T-helper 17 cell (primary cell): ENCODE data around the gene TESMIN. TPM values are rescaled to one million over a fixed set of nuclear protein-coding genes. Genes with fewer than 3 reads are reported as not detected.

Source experiments
- ATAC-seq: fragments of 150-1000 bp; cut with Tn5 transposase; 2 replicates; pipeline ENCODE4 v1.10.0; 2021; ENCODE audit warnings: mild to moderate bottlenecking, moderate library complexity
- DNase-seq, 3 donors: peaks; one replicate each; pipeline versions ENCODE4 v3.0.0 to v3.0.0-alpha.2; 2020 to 2021
- H3K9me3 ChIP-seq: one replicate; pipeline ENCODE4 v1.7.0; 2013; ENCODE audit warnings: low read length, mild to moderate bottlenecking; ENCODE audit not compliant: control insufficient read depth, poor library complexity, severe bottlenecking
- H3K27ac Mint-ChIP-seq: one replicate; pipeline ENCODE4 v1.8.0; 2022; ENCODE audit warnings: mild to moderate bottlenecking, moderate library complexity, mixed read lengths
- H3K27me3 Mint-ChIP-seq: one replicate; pipeline ENCODE4 v1.8.0; 2022; ENCODE audit warnings: mixed read lengths
- H3K36me3 Mint-ChIP-seq: one replicate; pipeline ENCODE4 v1.8.0; 2022; ENCODE audit warnings: low read depth, mixed read lengths
- H3K4me1 Mint-ChIP-seq: one replicate; pipeline ENCODE4 v1.8.0; 2022; ENCODE audit warnings: mild to moderate bottlenecking, mixed read lengths
- H3K4me3 Mint-ChIP-seq: one replicate; pipeline ENCODE4 v1.8.0; 2022; ENCODE audit warnings: mild to moderate bottlenecking, moderate library complexity, mixed read lengths
- total RNA-seq, 4 donors: library from RNA in 2 of 4; stranded (reverse) in 2 of 4; gene quantifications; one replicate each; pipeline ENCODE4 v1.2.3 and lab custom pipeline; 2022 to 2026

TESMIN gene
- total RNA-seq, 2 donors from 2014 or later: 5.0 to 5.5 TPM

GRCh38 chr11:68773521-68774193, 22.3 kb upstream of the TESMIN start:
- Mint-ChIP-seq H3K27me3 (no peaks in the 10 kb centered on the region), H3K36me3 (peaks cover 10% of the 10 kb centered on the region), H3K27ac (no peak overlapping the region), H3K4me1 (peaks cover 7% of the 10 kb centered on the region), H3K4me3 (no peak overlapping the region)
- H3K9me3 ChIP-seq: no peaks in the 10 kb centered on the region
- DNase-seq (no peak), ATAC-seq (no peak)

DNA sequence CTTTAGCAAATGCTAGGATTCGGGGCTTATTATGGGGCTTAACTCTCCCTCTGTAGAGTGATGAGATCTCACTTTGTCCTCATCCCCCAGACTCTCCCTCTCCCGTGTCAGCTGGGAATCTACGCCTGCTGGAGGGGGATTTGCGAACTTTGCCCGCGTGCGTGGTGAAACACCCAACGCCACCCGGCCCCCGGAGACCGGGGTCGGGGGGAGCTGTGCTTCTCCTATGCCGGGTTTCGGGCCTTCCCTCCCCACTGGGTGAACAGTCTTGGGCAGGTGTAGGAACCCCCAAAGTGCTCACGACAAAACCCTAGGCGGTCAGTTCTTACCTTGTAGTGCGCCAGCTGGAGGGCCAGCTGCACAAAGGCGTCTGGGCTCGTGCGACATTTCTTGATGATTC, 21.6 kb upstream of the TESMIN start:
- ATAC-seq (no peak), DNase-seq (no peak)
- Mint-ChIP-seq H3K27ac (no peak overlapping the region), H3K4me3 (no peak overlapping the region), H3K27me3 (no peaks in the 10 kb centered on the region), H3K36me3 (peaks cover 10% of the 10 kb centered on the region), H3K4me1 (peaks cover 7% of the 10 kb centered on the region)
- no peaks in the 10 kb centered on the region for H3K9me3 ChIP-seq

DNA sequence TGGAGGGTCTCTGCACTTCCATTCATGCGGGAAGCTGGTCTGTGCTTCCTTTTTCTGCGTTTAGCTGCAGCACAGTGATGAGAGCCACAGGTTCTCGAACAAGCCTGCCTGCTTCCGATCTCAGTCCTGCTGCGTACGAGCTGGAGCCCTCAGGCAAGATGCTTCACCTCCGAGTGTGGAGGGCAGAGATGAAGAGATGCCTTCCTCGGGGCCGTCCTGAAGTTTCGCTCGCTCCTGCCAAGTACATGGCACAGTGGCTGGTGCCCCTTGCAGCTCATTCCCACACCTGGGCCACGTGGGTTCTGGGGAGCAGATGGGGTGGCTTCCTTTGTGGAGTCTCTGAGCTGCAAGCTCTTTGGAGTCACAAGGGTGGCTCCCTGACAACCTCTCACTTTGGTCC, 19.5 kb upstream of the TESMIN start:
- H3K4me1 Mint-ChIP-seq: peaks cover 4% of the 10 kb centered on the region
- H3K27me3 Mint-ChIP-seq: no peaks in the 10 kb centered on the region
- no peak overlapping the region for H3K27ac Mint-ChIP-seq
- no peaks in the 10 kb centered on the region for H3K9me3 ChIP-seq
- ATAC-seq (no peak), DNase-seq (no peak)
- H3K36me3 Mint-ChIP-seq: peaks cover 10% of the 10 kb centered on the region
- no peak overlapping the region for H3K4me3 Mint-ChIP-seq

DNA sequence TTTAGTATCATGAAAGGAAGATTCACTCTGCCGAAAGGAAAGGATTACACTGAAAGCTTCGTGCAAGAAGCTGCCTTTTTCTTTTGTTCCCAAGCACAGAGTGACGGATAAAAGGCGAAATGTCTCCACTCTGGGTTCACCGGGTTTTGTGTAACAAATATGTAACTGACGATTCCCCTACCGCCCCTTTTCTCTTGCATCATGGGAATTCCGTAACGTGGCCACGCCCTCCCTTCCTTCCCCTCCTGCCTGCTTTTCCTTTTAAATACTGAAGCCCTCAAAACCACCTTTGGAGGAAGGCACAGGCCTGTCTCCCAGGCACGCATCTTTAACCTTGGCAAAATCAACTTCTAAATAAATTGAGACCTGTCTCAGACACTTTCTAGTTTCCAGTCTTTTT, 16.4 kb upstream of the TESMIN start:
- no peak for ATAC-seq

DNA sequence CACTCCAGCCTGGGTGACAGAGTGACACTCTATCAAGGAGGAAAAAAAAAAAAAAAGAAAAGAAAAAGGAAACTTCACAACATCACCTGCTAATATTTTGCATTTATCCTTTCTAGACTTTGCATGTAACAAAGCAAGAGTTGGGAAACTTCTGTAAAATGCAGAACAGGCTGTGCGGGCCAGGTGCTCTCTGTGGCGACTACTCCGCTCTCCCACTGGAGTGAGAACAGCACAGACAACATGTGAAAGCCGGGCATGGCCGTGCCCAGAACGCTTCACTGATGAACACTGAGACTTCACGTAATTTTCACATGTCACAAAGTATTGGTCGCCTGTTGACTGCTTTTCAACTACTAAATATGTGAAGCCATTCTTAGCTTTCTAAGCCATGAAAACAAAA, 15.5 kb upstream of the TESMIN start:
- no peak for ATAC-seq
- Mint-ChIP-seq H3K4me1 (peaks cover 9% of the 10 kb centered on the region), H3K36me3 (peaks cover 12% of the 10 kb centered on the region), H3K4me3 (no peak overlapping the region), H3K27me3 (no peaks in the 10 kb centered on the region), H3K27ac (no peak overlapping the region)
- H3K9me3 ChIP-seq: no peaks in the 10 kb centered on the region
- DNase-seq: no peak

More for the DNA sequence above, 16.4 kb upstream of the TESMIN start:
- H3K27ac Mint-ChIP-seq: no peak overlapping the region
- no peak overlapping the region for H3K4me3 Mint-ChIP-seq
- peaks cover 9% of the 10 kb centered on the region for H3K4me1 Mint-ChIP-seq
- no peaks in the 10 kb centered on the region for H3K9me3 ChIP-seq
- no peaks in the 10 kb centered on the region for H3K27me3 Mint-ChIP-seq
- peaks cover 10% of the 10 kb centered on the region for H3K36me3 Mint-ChIP-seq
- no peak for DNase-seq

GRCh38 chr11:68764746-68765145, 13.4 kb upstream of the TESMIN start:
- Mint-ChIP-seq H3K27me3 (no peaks in the 10 kb centered on the region), H3K4me3 (no peak overlapping the region), H3K27ac (no peak overlapping the region), H3K4me1 (peaks cover 9% of the 10 kb centered on the region), H3K36me3 (peaks cover 11% of the 10 kb centered on the region)
- ATAC-seq (no peak), DNase-seq (no peak)
- H3K9me3 ChIP-seq: no peaks in the 10 kb centered on the region

DNA sequence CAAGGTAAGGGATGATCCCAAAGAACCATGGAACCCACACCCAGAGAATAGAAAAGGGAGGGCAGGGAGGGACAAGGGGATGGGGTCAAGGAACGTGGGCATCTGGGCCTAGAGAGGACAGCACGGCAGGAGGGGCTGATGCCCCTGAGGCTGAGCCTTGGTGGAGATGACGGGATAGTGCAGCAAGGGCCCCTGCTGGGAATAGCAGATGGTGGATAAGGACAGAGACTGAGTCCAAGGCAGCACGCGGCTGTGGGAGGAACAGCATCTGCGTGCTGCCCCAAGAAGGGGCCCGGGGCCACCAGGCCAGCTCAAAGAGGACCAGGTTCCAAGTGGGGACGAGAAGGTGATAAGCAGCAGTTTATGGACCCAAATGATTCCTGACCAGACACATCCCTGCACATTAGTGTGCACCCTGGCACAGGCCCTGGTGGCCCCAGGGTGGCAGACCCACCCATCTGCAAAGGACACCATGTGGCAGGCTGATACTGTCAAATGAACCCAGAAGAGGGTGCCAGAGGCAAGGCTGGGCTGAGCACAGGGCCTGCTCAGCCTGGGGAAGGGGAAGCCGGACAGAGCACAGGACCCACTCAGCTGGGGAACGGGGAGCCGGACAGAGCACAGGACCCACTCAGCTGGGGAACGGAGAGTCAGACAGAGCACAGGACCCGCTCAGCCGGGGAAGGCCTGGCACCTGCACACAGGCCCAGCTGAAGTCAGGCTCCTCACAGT, 12.8 kb upstream of the TESMIN start:
- peaks cover 9% of the 10 kb centered on the region for H3K4me1 Mint-ChIP-seq
- no peak for DNase-seq
- no peak for ATAC-seq
- peak overlapping the region; percentile 24 for H3K27ac Mint-ChIP-seq
- no peak overlapping the region for H3K4me3 Mint-ChIP-seq
- H3K27me3 Mint-ChIP-seq: no peaks in the 10 kb centered on the region
- H3K9me3 ChIP-seq: no peaks in the 10 kb centered on the region
- H3K36me3 Mint-ChIP-seq: peaks cover 11% of the 10 kb centered on the region

DNA sequence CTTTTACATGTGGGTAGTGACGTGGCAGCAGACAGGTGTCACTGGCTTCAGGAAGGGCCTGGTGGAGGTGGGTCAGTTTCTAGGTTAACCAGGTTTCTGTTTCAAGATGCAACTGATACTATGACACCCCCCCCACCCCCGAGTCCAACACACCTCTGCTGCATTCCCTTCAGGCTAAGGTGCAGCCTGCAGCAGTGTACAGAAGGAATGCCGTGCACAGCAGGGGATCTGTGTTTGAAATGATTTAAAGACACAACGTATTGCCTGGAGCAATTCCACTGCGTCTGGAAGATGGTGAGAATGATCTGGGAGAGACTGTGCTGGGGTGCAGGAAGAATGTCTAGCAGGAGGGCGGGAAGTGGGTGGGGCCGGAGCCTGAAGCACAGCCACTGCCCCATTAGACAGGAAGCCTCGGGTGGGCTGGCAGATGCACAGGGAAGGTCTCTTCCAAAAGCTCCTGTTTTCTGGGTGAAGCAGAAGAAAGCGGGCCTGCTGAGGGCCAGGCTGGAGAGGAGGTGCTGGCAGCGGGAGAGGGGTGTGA, 11.9 kb upstream of the TESMIN start:
- no peak overlapping the region for H3K27ac Mint-ChIP-seq
- peaks cover 5% of the 10 kb centered on the region for H3K4me1 Mint-ChIP-seq
- no peak overlapping the region for H3K4me3 Mint-ChIP-seq
- DNase-seq: no peak
- H3K36me3 Mint-ChIP-seq: peaks cover 6% of the 10 kb centered on the region
- ATAC-seq: no peak
- H3K9me3 ChIP-seq: no peaks in the 10 kb centered on the region
- no peaks in the 10 kb centered on the region for H3K27me3 Mint-ChIP-seq

DNA sequence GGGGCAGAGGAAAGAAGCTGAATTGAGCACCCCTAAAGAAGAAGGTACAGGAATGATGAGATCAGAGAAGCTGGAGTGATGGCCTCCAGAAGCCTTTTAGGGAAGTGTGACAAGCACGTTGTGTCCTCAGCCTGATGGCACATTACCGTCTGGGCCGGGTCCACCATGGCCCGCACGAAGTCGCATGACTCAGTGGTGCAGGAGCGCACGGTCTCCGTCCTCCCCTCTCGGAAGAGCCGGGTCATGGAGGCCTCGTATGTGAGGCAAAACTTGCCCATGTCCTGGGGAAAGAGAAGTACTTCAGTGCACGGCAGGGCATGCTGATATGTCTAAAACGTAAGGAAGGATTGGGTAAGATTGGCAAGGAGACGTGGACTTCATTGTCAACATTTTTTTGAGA, 11.2 kb upstream of the TESMIN start:
- Mint-ChIP-seq H3K4me3 (no peak overlapping the region), H3K36me3 (peaks cover 6% of the 10 kb centered on the region), H3K27ac (peak overlapping the region; percentile 14), H3K4me1 (peaks cover 5% of the 10 kb centered on the region), H3K27me3 (no peaks in the 10 kb centered on the region)
- H3K9me3 ChIP-seq: no peaks in the 10 kb centered on the region
- no peak for DNase-seq
- no peak for ATAC-seq

DNA sequence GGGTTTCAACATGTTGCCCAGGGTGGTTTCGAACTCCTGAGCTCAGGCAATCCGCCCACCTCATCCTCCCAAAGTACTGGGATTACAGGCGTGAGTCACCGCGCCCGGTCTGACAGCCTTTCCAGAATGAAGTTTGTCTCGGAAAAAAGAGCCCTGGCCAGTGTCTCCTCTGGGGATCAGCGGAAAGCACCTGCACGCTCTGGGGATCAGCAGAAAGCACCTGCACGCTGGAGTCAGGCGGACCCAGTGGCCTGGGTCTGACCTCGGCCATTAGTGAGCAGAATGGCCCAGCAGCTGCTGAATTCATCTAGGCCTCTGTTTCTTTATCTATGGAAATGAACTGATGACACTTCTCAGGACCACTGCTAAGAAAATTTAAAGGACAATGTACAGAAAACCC, 10.5 kb upstream of the TESMIN start:
- DNase-seq: no peak
- Mint-ChIP-seq H3K36me3 (peaks cover 6% of the 10 kb centered on the region), H3K4me1 (peaks cover 5% of the 10 kb centered on the region), H3K27me3 (no peaks in the 10 kb centered on the region), H3K4me3 (no peak overlapping the region), H3K27ac (no peak overlapping the region)
- no peak for ATAC-seq
- H3K9me3 ChIP-seq: no peaks in the 10 kb centered on the region

DNA sequence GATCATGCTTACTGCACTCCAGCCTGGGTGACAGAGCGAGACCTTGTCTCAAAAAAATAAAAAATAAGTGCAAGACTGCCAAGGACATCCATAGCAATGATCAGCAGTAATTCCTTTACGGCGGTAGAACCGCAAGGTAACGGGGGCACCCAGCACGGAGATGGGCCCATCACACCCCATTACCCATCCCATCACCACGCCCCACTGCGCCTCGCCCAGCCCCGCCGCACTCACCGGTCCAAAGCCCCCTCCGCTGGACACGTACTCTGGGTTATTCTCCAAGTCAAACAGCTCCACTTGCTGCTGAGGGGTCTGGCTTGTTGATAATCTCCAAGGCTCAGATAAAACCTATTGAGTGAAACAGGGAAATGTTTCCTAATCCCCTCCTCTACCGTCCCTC, 8.7 kb upstream of the TESMIN start:
- H3K36me3 Mint-ChIP-seq: peaks cover 6% of the 10 kb centered on the region
- peaks cover 2% of the 10 kb centered on the region for H3K4me1 Mint-ChIP-seq
- H3K4me3 Mint-ChIP-seq: no peak overlapping the region
- ATAC-seq (no peak), DNase-seq (no peak)
- no peak overlapping the region for H3K27ac Mint-ChIP-seq
- H3K27me3 Mint-ChIP-seq: no peaks in the 10 kb centered on the region
- no peaks in the 10 kb centered on the region for H3K9me3 ChIP-seq

GRCh38 chr11:68757711-68758110, 6.4 kb upstream of the TESMIN start:
- H3K36me3 Mint-ChIP-seq: peaks cover 6% of the 10 kb centered on the region
- DNase-seq (no peak), ATAC-seq (no peak)
- no peaks in the 10 kb centered on the region for H3K27me3 Mint-ChIP-seq
- H3K9me3 ChIP-seq: no peaks in the 10 kb centered on the region
- peaks cover 2% of the 10 kb centered on the region for H3K4me1 Mint-ChIP-seq
- no peak overlapping the region for H3K27ac Mint-ChIP-seq
- no peak overlapping the region for H3K4me3 Mint-ChIP-seq

GRCh38 chr11:68756171-68756766, 4.9 kb upstream of the TESMIN start:
- no peak overlapping the region for H3K4me3 Mint-ChIP-seq
- peaks cover 5% of the 10 kb centered on the region for H3K4me1 Mint-ChIP-seq
- no peaks in the 10 kb centered on the region for H3K27me3 Mint-ChIP-seq
- no peak overlapping the region for H3K27ac Mint-ChIP-seq
- DNase-seq: no peak
- H3K9me3 ChIP-seq: no peaks in the 10 kb centered on the region
- H3K36me3 Mint-ChIP-seq: peaks cover 2% of the 10 kb centered on the region
- no peak for ATAC-seq
